HG03196 (cell line): Measurements from ENCODE around the gene RAI1.
A peak's percentile ranks its signal among the peaks of the same experiment; 100 is the strongest.

ENCODE experiments used
- ATAC-seq: cut with Tn5 transposase; IDR thresholded peaks from one replicate; pipeline ENCODE4 v1.9.1; 2021; ENCODE audit not compliant: unreplicated experiment

RAI1 gene

GRCh38 chr17:17839791-17840707 lies 158.8 kb downstream of the RAI1 start:
- peak; percentile 40 for ATAC-seq

- no peak for ATAC-seq
Observed at GRCh38 chr17:17840751-17841591, 159.7 kb downstream of the RAI1 start.

- no peak for ATAC-seq
Observed at GRCh38 chr17:17841601-17842025, 160.4 kb downstream of the RAI1 start.

DNA sequence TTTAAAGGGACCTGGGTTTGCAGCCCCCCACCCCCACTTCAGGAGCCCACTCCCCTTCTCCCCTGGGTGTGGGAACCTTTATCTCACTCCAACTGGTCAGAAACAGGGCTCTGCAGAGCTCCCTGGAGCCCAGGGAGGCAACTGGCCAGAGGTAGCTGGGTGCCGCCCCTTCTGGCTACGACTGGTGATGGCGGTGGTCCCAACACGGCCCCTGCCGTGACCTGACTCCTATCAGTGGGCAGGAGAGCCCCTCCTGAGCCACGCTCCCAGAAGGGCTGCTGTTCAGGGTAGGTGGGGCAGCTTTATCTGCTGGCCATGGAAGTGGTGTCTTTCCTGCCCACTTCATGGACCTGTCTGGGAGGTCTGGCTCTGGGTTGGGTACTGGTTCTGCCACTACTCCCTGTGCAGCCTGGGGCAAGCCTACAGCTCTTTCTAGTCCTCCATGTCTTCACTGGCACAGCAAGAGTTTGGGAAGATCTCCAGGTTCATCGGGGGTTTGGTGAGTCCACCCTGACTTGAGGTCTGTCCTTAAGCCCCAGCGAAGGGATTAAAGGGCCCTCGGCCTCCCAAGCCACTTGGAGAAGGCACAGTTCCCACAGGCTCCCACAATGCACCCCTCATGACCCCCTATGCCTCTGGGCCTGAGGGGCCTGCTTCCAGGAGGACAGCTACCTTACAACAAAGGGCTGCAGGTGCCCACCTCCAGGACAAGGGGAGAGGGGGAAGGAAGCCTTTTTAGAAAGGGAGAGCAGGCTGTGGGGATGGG lies 161.0 kb downstream of the RAI1 start:
- no peak for ATAC-seq

DNA sequence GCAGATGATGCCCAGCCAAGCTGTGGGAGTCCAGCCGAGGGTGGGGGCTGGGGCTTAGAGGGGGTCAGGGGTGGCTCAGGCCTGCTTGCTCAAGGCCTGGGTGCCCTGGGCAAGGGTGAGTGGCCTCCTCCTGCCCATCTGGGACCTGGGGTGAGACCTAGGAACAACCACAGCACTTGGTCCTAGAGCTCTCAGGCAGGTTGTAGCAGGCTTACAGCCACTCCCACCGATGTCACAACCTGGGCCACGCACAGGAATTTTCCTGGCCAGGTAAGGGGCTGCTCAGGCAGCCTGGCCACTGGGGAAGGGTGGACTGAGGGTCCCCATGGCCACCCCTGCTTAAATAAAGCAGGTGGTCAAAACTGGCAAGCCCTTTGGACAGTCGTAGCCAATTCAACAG lies 161.8 kb downstream of the RAI1 start:
- no peak for ATAC-seq

GRCh38 chr17:17844079-17844478 lies 162.8 kb downstream of the RAI1 start:
- no peak for ATAC-seq

GRCh38 chr17:17844500-17844899 lies 163.2 kb downstream of the RAI1 start:
- ATAC-seq, result no peak

- ATAC-seq, result no peak
Observed at GRCh38 chr17:17845046-17845775, 164.0 kb downstream of the RAI1 start.

DNA sequence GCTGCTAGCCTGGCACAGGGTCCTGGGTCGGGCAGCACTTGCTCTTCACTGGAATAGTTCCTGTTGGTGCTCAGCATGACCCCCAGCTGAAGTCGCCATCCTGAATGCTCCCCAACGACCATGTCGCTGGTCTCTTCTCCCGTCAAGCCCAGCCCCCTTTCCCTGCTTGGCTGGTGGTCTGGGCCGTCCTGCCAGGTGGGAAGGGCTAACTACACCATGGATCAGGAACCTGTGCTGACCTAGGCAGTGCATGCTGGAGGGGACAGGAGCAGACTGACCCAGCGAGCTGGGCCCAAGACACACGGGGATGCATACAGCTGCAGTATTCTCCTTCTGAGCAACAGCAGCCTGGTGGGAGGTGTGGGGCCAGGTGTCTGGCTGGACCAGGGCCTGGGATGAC lies 164.7 kb downstream of the RAI1 start:
- no peak for ATAC-seq

- no peak for ATAC-seq
Observed at GRCh38 chr17:17846645-17847044, 165.4 kb downstream of the RAI1 start.

GRCh38 chr17:17847118-17847689 lies 165.9 kb downstream of the RAI1 start:
- no peak for ATAC-seq

DNA sequence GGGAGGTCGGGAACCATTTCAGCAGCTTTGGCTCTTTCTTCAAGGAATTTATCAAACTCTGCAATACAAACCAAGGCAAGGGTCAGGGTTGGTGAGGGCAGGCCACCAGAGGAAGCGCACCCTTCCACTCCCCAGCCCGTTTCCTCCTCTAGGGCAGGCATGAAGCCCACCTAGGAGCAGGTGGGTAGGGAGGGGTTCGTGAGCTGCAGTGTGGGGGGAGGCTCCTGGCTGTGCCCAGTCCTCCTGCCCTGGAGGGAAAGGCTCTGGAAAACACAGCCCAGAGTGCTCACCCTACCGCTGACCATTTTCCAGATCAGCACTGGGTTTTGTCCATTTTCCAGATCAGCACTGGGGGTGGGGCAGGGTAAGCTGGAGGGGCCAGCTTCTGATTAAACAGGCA lies 166.5 kb downstream of the RAI1 start:
- no peak for ATAC-seq

GRCh38 chr17:17848311-17849082 lies 167.2 kb downstream of the RAI1 start:
- no peak for ATAC-seq

GRCh38 chr17:17849147-17849820 lies 168.0 kb downstream of the RAI1 start:
- no peak for ATAC-seq

GRCh38 chr17:17849845-17850373 lies 168.7 kb downstream of the RAI1 start:
- ATAC-seq, result no peak

- ATAC-seq, result no peak
Observed at GRCh38 chr17:17851103-17852002, 170.1 kb downstream of the RAI1 start.

DNA sequence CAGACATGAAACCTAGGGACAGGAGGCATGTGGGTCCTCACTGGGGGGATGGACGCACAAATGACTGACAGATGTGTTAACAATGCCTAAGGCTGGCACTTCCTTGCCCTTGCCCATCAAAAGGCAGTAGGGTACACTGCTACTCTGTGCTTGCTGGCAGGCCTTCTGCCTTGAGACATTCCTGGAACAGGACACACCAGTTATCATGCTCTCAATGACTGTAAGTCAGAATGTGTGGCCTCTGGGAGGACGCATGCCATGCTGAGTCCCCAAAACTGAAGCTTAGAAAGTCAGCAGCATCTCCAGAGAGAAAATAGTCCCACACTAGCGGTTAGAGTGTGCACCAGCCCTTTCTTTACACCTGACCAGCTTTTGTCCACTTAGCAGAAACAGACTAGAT lies 171.7 kb downstream of the RAI1 start:
- ATAC-seq, result no peak
